ENCODE results near the gene FGFR4.

DNA sequence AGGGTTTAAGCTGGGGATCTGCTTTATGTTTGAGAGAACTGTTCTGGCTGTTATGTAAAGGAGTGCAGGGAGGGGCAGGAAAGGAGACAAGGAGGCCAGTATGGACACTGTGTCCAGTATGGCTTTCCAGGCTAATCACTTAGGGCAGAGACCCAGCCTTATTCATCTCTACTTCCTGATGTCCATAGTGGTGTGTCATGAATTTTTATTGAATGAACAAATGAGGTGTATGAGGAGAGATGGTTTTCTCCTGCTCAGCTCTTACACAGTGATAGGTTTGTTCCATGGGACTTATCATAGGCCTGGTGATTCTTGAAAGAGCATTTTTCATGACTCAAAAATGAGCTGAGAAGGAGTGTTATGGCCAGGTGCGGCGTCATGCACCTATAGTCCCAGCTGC lies 20.5 kb upstream of the FGFR4 start:
- TF ChIP-seq, protein P1, sequence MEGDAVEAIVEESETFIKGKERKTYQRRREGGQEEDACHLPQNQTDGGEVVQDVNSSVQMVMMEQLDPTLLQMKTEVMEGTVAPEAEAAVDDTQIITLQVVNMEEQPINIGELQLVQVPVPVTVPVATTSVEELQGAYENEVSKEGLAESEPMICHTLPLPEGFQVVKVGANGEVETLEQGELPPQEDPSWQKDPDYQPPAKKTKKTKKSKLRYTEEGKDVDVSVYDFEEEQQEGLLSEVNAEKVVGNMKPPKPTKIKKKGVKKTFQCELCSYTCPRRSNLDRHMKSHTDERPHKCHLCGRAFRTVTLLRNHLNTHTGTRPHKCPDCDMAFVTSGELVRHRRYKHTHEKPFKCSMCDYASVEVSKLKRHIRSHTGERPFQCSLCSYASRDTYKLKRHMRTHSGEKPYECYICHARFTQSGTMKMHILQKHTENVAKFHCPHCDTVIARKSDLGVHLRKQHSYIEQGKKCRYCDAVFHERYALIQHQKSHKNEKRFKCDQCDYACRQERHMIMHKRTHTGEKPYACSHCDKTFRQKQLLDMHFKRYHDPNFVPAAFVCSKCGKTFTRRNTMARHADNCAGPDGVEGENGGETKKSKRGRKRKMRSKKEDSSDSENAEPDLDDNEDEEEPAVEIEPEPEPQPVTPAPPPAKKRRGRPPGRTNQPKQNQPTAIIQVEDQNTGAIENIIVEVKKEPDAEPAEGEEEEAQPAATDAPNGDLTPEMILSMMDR (IDR thresholded peaks at IDR 0.05; ENCODE audit: borderline replicate concordance, extremely low read depth, low read length, poor library complexity, severe bottlenecking): no peak
- TF ChIP-seq EZH2 (IDR thresholded peaks at IDR 0.05; ENCODE audit: borderline replicate concordance, low read depth, low read length, severe bottlenecking): no peak
